ENCODE results near the gene DHX40.

GRCh38 chr17:59530531-59530930, 34.9 kb upstream of the DHX40 start:
- TF ChIP-seq EZH2 (IDR thresholded peaks at IDR 0.05; ENCODE audit: borderline replicate concordance) (no peak), CTCF (IDR thresholded peaks at IDR 0.05; ENCODE audit: poor library complexity) (no peak), EZH2phosphoT487 (IDR thresholded peaks at IDR 0.05; ENCODE audit: low read depth, severe bottlenecking, unreplicated experiment) (no peak)
